Measurements from ENCODE around the gene WDR75. TPM values are rescaled to one million over a fixed set of nuclear protein-coding genes. Genes with fewer than 3 reads are reported as not detected.
A peak's percentile ranks its signal among the peaks of the same experiment; 100 is the strongest.

WDR75 gene
- total and polyA plus RNA-seq, 2 of the 13 experiments (the other 11 are each of a cell fraction or from before 2014, with no cell fraction given): 63.0 to 74.1 TPM

- Histone ChIP-seq H3K4me3 (replicated peaks in 1 of 3; ENCODE audit: insufficient read depth in 1 of 3, low read depth in 2 of 3, low read length in 3 of 3) (no peak overlapping the region), H3K4me1 (ENCODE audit: insufficient read depth, low read length) (no peaks in the 10 kb centered on the region), H3K9me3 (ENCODE audit: low read length) (no peaks in the 10 kb centered on the region), H3K4me2 (ENCODE audit: low read depth, low read length) (no peak overlapping the region), H3K9ac (ENCODE audit: insufficient read depth, low read depth, low read length) (no peak overlapping the region), H4K20me1 (ENCODE audit: insufficient read depth, low read length) (no peaks in the 10 kb centered on the region), H3K27ac (ENCODE audit: extremely low read length, insufficient read depth, low read length) (no peak overlapping the region), H3K27me3 (ENCODE audit: control insufficient read depth in 1 of 2, insufficient read depth in 2 of 2, low read length in 2 of 2) (no peaks in the 10 kb centered on the region), H3K36me3 (replicated peaks in 1 of 2; ENCODE audit: control insufficient read depth in 1 of 2, insufficient read depth in 2 of 2, low read length in 2 of 2) (no peaks in the 10 kb centered on the region), H2AFZ (ENCODE audit: low read length) (no peak overlapping the region), H3K79me2 (ENCODE audit: insufficient read depth, low read length) (no peaks in the 10 kb centered on the region)
- ChIA-PET POLR2A (no interaction called here), CTCF (ENCODE audit: low intra/inter-chr PET ratio, low total read pairs) (no interaction called here)
- intact Hi-C loops (cut with micrococcal nuclease; ENCODE audit: unreplicated experiment): no loop called here
- FAIRE-seq (no peak), DNase-seq (ENCODE audit: low spot score) (no peak), ATAC-seq (peak; percentile 62)
- BruUV-seq (replicated peaks): no TSS peak
- in situ Hi-C loops (cut with HindIII; ENCODE audit: extremely low pct_ligation_motif_present, low pct_unique_long_range_greater_than_20kb): no loop called here
- TF ChIP-seq SRSF4 (IDR thresholded peaks at IDR 0.05; ENCODE audit: low read depth, low read length, poor library complexity, severe bottlenecking) (no peak), ZNF235 (CRISPR knock-in tag; IDR thresholded peaks at IDR 0.05; ENCODE audit: borderline replicate concordance) (no peak), REPIN1 (CRISPR knock-in tag; IDR thresholded peaks at IDR 0.05; ENCODE audit: borderline replicate concordance, low read depth) (no peak), ZFP37 (CRISPR knock-in tag; IDR thresholded peaks at IDR 0.05; ENCODE audit: borderline replicate concordance) (no peak), ZC3H13 (CRISPR knock-in tag; IDR thresholded peaks at IDR 0.05) (no peak), MTF2 (CRISPR knock-in tag; IDR thresholded peaks at IDR 0.05; ENCODE audit: borderline replicate concordance) (no peak), ZBTB4 (CRISPR knock-in tag; IDR thresholded peaks at IDR 0.05; ENCODE audit: borderline replicate concordance) (no peak), ESRRA (CRISPR knock-in tag; IDR thresholded peaks at IDR 0.05; ENCODE audit: low read depth) (no peak), KMT2A (CRISPR knock-in tag; IDR thresholded peaks at IDR 0.05) (no peak), MBD4 (IDR thresholded peaks at IDR 0.05; ENCODE audit: borderline replicate concordance, low read length) (no peak), IRF2 (CRISPR knock-in tag; IDR thresholded peaks at IDR 0.05) (no peak), ZNF674 (CRISPR knock-in tag; IDR thresholded peaks at IDR 0.05; ENCODE audit: low read depth) (no peak), ZNF44 (CRISPR knock-in tag; IDR thresholded peaks at IDR 0.05) (no peak), ZNF709 (CRISPR knock-in tag; IDR thresholded peaks at IDR 0.05) (no peak), KLF13 (CRISPR knock-in tag; IDR thresholded peaks at IDR 0.05) (no peak), EP300 (IDR thresholded peaks at IDR 0.05; ENCODE audit: low read depth in 2 of 2, low read length in 2 of 2) (no peak), EP300 (CRISPR knock-in tag; IDR thresholded peaks at IDR 0.05; ENCODE audit: borderline replicate concordance) (no peak), KDM3A (CRISPR knock-in tag; IDR thresholded peaks at IDR 0.05; ENCODE audit: low read depth) (no peak), EEA1 (CRISPR knock-in tag; IDR thresholded peaks at IDR 0.05; ENCODE audit: borderline replicate concordance) (no peak)
- TF ChIP-seq, protein P1, sequence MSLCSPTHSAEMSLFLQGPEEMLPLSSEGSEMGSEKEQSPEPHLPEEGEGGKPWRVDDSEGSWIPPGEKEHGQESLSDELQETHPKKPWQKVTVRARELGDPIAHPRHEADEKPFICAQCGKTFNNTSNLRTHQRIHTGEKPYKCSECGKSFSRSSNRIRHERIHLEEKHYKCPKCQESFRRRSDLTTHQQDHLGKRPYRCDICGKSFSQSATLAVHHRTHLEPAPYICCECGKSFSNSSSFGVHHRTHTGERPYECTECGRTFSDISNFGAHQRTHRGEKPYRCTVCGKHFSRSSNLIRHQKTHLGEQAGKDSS (CRISPR knock-in tag; IDR thresholded peaks at IDR 0.05; ENCODE audit: borderline replicate concordance, low read depth): no peak
- TF ChIP-seq, protein P2, sequence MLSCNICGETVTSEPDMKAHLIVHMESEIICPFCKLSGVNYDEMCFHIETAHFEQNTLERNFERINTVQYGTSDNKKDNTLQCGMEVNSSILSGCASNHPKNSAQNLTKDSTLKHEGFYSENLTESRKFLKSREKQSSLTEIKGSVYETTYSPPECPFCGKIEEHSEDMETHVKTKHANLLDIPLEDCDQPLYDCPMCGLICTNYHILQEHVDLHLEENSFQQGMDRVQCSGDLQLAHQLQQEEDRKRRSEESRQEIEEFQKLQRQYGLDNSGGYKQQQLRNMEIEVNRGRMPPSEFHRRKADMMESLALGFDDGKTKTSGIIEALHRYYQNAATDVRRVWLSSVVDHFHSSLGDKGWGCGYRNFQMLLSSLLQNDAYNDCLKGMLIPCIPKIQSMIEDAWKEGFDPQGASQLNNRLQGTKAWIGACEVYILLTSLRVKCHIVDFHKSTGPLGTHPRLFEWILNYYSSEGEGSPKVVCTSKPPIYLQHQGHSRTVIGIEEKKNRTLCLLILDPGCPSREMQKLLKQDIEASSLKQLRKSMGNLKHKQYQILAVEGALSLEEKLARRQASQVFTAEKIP (CRISPR knock-in tag; IDR thresholded peaks at IDR 0.05; ENCODE audit: borderline replicate concordance): no peak
- 0% methylated on average over 1 of the region's 1 CpG for WGBS (ENCODE audit: low lambda C conversion rate)
Observed at GRCh38 chr2:189488008-189488310, 46.7 kb downstream of the WDR75 start.
